ENCODE data around the gene SLC25A29. TPM values are rescaled to one million over a fixed set of nuclear protein-coding genes. Genes with fewer than 3 reads are reported as not detected.

The SLC25A29 gene
- total RNA-seq, 1 donor from 2014 or later, result 58.9 TPM

- Histone ChIP-seq H3K36me3 (no peaks in the 10 kb centered on the region), H3K4me3 (no peak overlapping the region), H3K9me3 (no peaks in the 10 kb centered on the region), H3K27ac (peak overlapping the region; percentile 37), H3K27me3 (no peaks in the 10 kb centered on the region), H3K4me1 (peaks cover 51% of the 10 kb centered on the region)
- DNase-seq (ENCODE audit: extremely low spot score in 2 of 2), result no peak
- intact Hi-C loops (cut with DNase I), result no loop called here
- TF ChIP-seq POLR2AphosphoS5 (IDR thresholded peaks at IDR 0.05; ENCODE audit: insufficient read depth in 1 of 2, low read depth in 1 of 2), result no peak
- no peak for TF ChIP-seq POLR2A (IDR thresholded peaks at IDR 0.05)
- no peak for TF ChIP-seq CTCF (IDR thresholded peaks at IDR 0.05)
These were observed 2.3 kb downstream of the SLC25A29 start for GRCh38 chr14:100303925-100304324.

GRCh38 chr14:100303179-100303578 lies 3.1 kb downstream of the SLC25A29 start:
- Histone ChIP-seq H3K4me1 (peaks cover 51% of the 10 kb centered on the region), H3K36me3 (no peaks in the 10 kb centered on the region), H3K27ac (peak overlapping the region; percentile 37), H3K4me3 (no peak overlapping the region), H3K27me3 (no peaks in the 10 kb centered on the region), H3K9me3 (no peaks in the 10 kb centered on the region)
- no peak for DNase-seq (ENCODE audit: extremely low spot score in 2 of 2)
- intact Hi-C loops (cut with DNase I), result no loop called here
- TF ChIP-seq CTCF (IDR thresholded peaks at IDR 0.05) (peak in 1 of 3 experiments; percentile 15), POLR2AphosphoS5 (IDR thresholded peaks at IDR 0.05; ENCODE audit: insufficient read depth in 1 of 2, low read depth in 1 of 2) (no peak)

DNA sequence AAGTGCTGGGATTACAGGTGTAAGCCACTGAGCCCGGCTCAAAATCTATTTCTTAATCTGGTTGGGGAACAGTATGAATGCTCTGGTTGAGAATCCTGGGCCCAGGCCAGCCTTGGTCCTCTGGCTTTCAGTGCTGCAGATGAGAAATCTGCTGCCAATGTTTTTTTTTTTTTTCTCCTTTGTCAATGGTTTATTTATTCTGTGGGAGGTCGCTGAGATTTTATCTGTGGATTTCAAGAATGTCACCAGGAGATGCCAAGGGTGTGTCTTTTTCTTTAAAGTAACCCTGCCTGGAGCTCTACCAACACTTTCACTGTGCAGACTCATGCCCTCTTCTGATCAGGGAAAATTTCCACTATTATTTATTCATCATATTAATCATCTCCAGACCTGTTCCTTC lies 3.6 kb downstream of the SLC25A29 start:
- Histone ChIP-seq H3K9me3 (no peaks in the 10 kb centered on the region), H3K36me3 (no peaks in the 10 kb centered on the region), H3K4me1 (peaks cover 51% of the 10 kb centered on the region), H3K27me3 (no peaks in the 10 kb centered on the region), H3K4me3 (no peak overlapping the region), H3K27ac (peak overlapping the region; percentile 37)
- DNase-seq (ENCODE audit: extremely low spot score in 2 of 2), result no peak
- TF ChIP-seq POLR2AphosphoS5 (IDR thresholded peaks at IDR 0.05; ENCODE audit: insufficient read depth in 1 of 2, low read depth in 1 of 2), result peak in 1 of 2 donors; percentile 54
- no peak for TF ChIP-seq POLR2A (IDR thresholded peaks at IDR 0.05)
- TF ChIP-seq CTCF (IDR thresholded peaks at IDR 0.05), result no peak
- intact Hi-C loops (cut with DNase I), result no loop called here

GRCh38 chr14:100299238-100299560 lies 7.0 kb downstream of the SLC25A29 start:
- Histone ChIP-seq H3K4me3 (no peak overlapping the region), H3K27ac (no peak overlapping the region), H3K4me1 (peaks cover 49% of the 10 kb centered on the region), H3K27me3 (no peaks in the 10 kb centered on the region), H3K9me3 (no peaks in the 10 kb centered on the region), H3K36me3 (no peaks in the 10 kb centered on the region)
- TF ChIP-seq POLR2A (IDR thresholded peaks at IDR 0.05), result no peak
- TF ChIP-seq POLR2AphosphoS5 (IDR thresholded peaks at IDR 0.05; ENCODE audit: insufficient read depth in 1 of 2, low read depth in 1 of 2), result no peak
- no peak for TF ChIP-seq CTCF (IDR thresholded peaks at IDR 0.05)
- DNase-seq (ENCODE audit: extremely low spot score in 2 of 2), result no peak
- intact Hi-C loops (cut with DNase I), result no loop called here

GRCh38 chr14:100298551-100299237 lies 7.5 kb downstream of the SLC25A29 start:
- TF ChIP-seq POLR2AphosphoS5 (IDR thresholded peaks at IDR 0.05; ENCODE audit: insufficient read depth in 1 of 2, low read depth in 1 of 2) (no peak), POLR2A (IDR thresholded peaks at IDR 0.05) (no peak), CTCF (IDR thresholded peaks at IDR 0.05) (no peak)
- Histone ChIP-seq H3K27me3 (no peaks in the 10 kb centered on the region), H3K4me1 (peaks cover 44% of the 10 kb centered on the region), H3K36me3 (no peaks in the 10 kb centered on the region), H3K9me3 (no peaks in the 10 kb centered on the region), H3K27ac (peak overlapping the region; percentile 90), H3K4me3 (no peak overlapping the region)
- no peak for DNase-seq (ENCODE audit: extremely low spot score in 2 of 2)
- intact Hi-C loops (cut with DNase I), result no loop called here
